ENCODE results near the gene R3HDM2. TPM values are rescaled to one million over a fixed set of nuclear protein-coding genes. Genes with fewer than 3 reads are reported as not detected.

Gene R3HDM2
- total RNA-seq, 1 donor from 2014 or later: 46.5 TPM

DNA sequence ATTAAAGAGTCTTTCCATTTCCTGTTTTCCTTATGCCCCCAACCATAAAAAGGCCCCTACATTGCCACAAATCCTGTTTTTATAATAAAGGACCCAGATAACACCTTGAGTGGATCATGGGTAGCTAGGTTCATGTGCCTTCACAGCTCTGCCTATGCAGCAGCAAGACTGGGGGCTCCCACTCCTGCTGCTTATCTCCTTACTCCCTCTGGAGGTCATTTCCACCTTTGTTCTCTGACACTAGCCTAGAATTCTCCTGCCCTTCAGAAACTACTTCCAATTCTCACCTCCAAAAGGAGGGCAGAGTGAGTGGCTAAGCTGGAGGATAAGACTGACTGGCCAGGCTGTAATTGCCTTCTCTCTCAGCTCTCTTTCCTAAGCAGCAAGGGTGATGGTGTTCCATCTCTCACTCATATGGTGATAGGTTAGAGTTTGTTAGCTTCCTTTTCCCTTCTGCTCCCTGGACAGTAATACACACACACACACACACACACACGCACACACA is 159.8 kb downstream of the R3HDM2 start:
- Mint-ChIP-seq H3K9me3 (ENCODE audit: low read depth) (no peaks in the 10 kb centered on the region), H3K4me3 (ENCODE audit: unreplicated experiment) (no peak overlapping the region), H3K36me3 (ENCODE audit: low read depth) (peaks cover 20% of the 10 kb centered on the region), H3K27me3 (ENCODE audit: low read depth) (no peaks in the 10 kb centered on the region), H3K27ac (ENCODE audit: unreplicated experiment) (no peak overlapping the region), H3K4me1 (ENCODE audit: low read depth) (peaks cover 16% of the 10 kb centered on the region)
- no peak for DNase-seq (ENCODE audit: low spot score)
- no peak for TF ChIP-seq CTCF (IDR thresholded peaks at IDR 0.05)

DNA sequence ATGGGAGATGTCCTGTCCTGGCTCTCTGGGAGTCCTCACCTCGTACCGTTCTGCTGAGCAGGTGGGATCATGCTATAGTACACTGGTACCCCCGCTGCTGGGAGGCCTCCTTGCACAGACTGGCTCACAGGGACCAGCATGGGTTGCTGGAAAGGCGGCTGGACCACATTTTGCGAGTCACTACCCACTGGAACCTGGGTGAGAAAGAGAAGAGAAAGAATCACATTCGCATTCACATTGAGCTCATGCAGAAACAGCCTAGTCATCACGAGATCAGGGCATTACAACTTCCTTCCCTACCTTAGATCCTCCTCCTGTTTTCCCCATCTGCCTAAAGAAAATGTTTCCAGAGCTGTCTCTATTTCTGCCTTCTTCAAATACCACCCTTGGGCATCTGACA is 162.6 kb downstream of the R3HDM2 start:
- TF ChIP-seq CTCF (IDR thresholded peaks at IDR 0.05): no peak
- no peaks in the 10 kb centered on the region for H3K9me3 Mint-ChIP-seq (ENCODE audit: low read depth)
- no peak for DNase-seq (ENCODE audit: low spot score)
- H3K36me3 Mint-ChIP-seq (ENCODE audit: low read depth): peaks cover 18% of the 10 kb centered on the region
- H3K4me1 Mint-ChIP-seq (ENCODE audit: low read depth): peaks cover 17% of the 10 kb centered on the region
- no peak overlapping the region for H3K4me3 Mint-ChIP-seq (ENCODE audit: unreplicated experiment)
- H3K27me3 Mint-ChIP-seq (ENCODE audit: low read depth): no peaks in the 10 kb centered on the region
- H3K27ac Mint-ChIP-seq (ENCODE audit: unreplicated experiment): no peak overlapping the region

- no peak for TF ChIP-seq CTCF (IDR thresholded peaks at IDR 0.05)
- no peak for DNase-seq (ENCODE audit: low spot score)
- Mint-ChIP-seq H3K36me3 (ENCODE audit: low read depth) (peaks cover 15% of the 10 kb centered on the region), H3K4me3 (ENCODE audit: unreplicated experiment) (no peak overlapping the region), H3K27me3 (ENCODE audit: low read depth) (no peaks in the 10 kb centered on the region), H3K4me1 (ENCODE audit: low read depth) (peaks cover 5% of the 10 kb centered on the region), H3K9me3 (ENCODE audit: low read depth) (no peaks in the 10 kb centered on the region), H3K27ac (ENCODE audit: unreplicated experiment) (peak overlapping the region; percentile 6)
Measured at GRCh38 chr12:57266681-57267080, 164.2 kb downstream of the R3HDM2 start.

GRCh38 chr12:57263096-57263495 is 167.7 kb downstream of the R3HDM2 start:
- no peak for TF ChIP-seq CTCF (IDR thresholded peaks at IDR 0.05)
- no peak for DNase-seq (ENCODE audit: low spot score)
- no peaks in the 10 kb centered on the region for H3K27me3 Mint-ChIP-seq (ENCODE audit: low read depth)
- no peak overlapping the region for H3K4me3 Mint-ChIP-seq (ENCODE audit: unreplicated experiment)
- peaks cover 10% of the 10 kb centered on the region for H3K36me3 Mint-ChIP-seq (ENCODE audit: low read depth)
- H3K27ac Mint-ChIP-seq (ENCODE audit: unreplicated experiment): no peak overlapping the region
- no peaks in the 10 kb centered on the region for H3K9me3 Mint-ChIP-seq (ENCODE audit: low read depth)
- peaks cover 12% of the 10 kb centered on the region for H3K4me1 Mint-ChIP-seq (ENCODE audit: low read depth)

- no peaks in the 10 kb centered on the region for H3K27me3 Mint-ChIP-seq (ENCODE audit: low read depth)
- no peak for DNase-seq (ENCODE audit: low spot score)
- H3K27ac Mint-ChIP-seq (ENCODE audit: unreplicated experiment): no peak overlapping the region
- H3K4me1 Mint-ChIP-seq (ENCODE audit: low read depth): peaks cover 12% of the 10 kb centered on the region
- H3K36me3 Mint-ChIP-seq (ENCODE audit: low read depth): peaks cover 7% of the 10 kb centered on the region
- no peak overlapping the region for H3K4me3 Mint-ChIP-seq (ENCODE audit: unreplicated experiment)
- H3K9me3 Mint-ChIP-seq (ENCODE audit: low read depth): no peaks in the 10 kb centered on the region
- TF ChIP-seq CTCF (IDR thresholded peaks at IDR 0.05): no peak
Measured at GRCh38 chr12:57262126-57262822, 168.6 kb downstream of the R3HDM2 start.

All from chondrocyte (in vitro differentiated cells).